GM12873 (cell line): Measurements from ENCODE around the gene SDHD.

Source experiments
- TF ChIP-seq, protein P1 (sequence below): IDR thresholded peaks from 2 replicates; pipeline ENCODE4 v1.5.1; 2012; ENCODE audit warnings: low read depth, mild to moderate bottlenecking, moderate library complexity, low read length, control low read depth; ENCODE audit not compliant: insufficient read depth; ENCODE audit errors: missing control alignments

The SDHD gene

DNA sequence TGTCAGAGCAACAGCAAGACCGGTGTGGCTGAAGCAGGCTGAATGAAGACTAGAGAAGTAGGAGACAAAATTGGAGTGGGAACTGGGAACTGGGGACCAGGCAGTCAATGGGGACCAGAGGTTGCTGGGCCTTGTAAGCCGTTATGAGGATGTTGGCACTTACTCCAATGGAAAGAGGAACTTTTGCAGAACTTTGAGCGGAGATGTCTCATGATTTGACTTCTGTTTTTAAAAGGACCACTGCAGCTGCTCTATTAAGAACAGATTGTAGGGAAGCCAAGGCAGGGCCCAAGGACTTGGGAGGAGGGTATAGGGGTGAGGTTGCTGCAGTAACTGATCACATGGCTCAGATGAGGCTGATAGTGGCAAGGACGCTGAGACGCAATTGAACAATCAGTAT is 43.0 kb downstream of the SDHD start:
- TF ChIP-seq, protein P1, sequence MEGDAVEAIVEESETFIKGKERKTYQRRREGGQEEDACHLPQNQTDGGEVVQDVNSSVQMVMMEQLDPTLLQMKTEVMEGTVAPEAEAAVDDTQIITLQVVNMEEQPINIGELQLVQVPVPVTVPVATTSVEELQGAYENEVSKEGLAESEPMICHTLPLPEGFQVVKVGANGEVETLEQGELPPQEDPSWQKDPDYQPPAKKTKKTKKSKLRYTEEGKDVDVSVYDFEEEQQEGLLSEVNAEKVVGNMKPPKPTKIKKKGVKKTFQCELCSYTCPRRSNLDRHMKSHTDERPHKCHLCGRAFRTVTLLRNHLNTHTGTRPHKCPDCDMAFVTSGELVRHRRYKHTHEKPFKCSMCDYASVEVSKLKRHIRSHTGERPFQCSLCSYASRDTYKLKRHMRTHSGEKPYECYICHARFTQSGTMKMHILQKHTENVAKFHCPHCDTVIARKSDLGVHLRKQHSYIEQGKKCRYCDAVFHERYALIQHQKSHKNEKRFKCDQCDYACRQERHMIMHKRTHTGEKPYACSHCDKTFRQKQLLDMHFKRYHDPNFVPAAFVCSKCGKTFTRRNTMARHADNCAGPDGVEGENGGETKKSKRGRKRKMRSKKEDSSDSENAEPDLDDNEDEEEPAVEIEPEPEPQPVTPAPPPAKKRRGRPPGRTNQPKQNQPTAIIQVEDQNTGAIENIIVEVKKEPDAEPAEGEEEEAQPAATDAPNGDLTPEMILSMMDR = no peak

DNA sequence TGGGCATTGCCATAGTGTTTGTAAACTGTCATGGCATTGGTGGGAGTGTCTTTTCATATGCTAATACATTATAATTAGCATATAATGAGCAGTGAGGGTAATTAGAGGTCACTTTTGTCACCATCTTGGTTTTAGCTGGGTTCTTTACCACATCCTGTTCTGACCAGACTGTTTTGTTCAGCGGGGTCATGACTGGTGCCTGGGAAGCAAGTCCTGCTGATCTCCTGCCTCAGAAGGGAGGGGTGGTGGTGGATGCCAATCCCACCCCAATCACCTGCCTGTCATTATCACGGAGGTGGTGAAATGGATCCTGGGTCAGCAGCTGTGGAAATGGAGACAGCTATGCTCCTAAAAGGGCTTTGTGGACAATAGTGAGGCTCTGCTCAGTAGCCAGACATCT is 46.1 kb downstream of the SDHD start:
- TF ChIP-seq, protein P1 = no peak

DNA sequence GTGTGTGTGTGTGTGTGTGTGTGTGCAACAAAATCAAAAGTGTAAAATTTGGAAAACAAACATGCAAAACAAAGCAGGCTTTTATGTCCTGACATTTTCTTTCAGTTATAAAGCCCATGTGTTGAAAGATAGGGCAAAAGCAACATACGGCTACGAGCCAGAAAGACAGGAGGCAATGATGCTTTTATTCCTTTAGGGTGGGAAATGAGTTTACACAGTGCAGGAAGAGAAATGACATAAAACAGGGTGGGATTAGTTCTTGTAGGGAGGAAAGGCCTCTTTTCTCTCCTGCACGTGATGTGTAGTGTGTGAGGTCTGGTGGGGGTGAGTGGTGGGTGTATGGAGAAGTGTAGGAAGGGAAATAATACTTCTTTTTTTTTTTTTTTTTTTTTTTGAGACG is 47.8 kb downstream of the SDHD start:
- TF ChIP-seq, protein P1 = no peak

DNA sequence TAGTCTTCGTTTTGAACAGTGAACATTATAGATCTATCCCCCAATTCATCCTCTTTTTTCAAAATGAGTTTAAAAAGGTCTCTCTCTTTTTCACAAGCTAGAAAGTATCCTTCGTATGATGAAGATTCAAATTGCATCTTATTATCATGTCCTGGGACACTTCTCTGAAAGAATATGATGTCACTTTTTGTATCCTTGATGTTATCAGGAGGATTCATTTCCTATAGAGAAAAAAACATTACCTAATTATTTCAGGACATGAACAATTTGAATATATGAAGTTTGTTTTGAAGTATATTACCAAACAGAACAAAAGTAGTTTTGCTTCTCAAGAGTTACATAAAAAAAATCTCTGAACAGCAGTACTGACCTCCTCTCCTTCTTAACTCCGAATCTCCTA is 56.9 kb downstream of the SDHD start:
- TF ChIP-seq, protein P1 = no peak
